T-cell (primary cell): ENCODE results near the gene ZNF614. TPM values are rescaled to one million over a fixed set of nuclear protein-coding genes. Genes with fewer than 3 reads are reported as not detected.
"Not testable (repeated sequence)": the region's sequence is repeated elsewhere in the genome, so short reads cannot be mapped to it uniquely, and the experiment has no call there.

Source experiments
- ATAC-seq, 4 experiments: fragments of 200-7000 bp in 3 of 4; fragments of 150-1000 bp in 1 of 4; cut with Tn5 transposase; replicated peaks in 1 of 4; 1 replicate in 3 of 4; 2 replicates in 1 of 4; pipeline ENCODE4 v1.10.0; 2021; ENCODE audit warnings: moderate library complexity in 3 of 4, mild to moderate bottlenecking in 2 of 4, moderate number of reproducible peaks in 1 of 4
- CTCF ChIA-PET, 2 donors: fragments of 300-600 bp; sonication (Branson Sonifier 250); formaldehyde crosslinking; loops; one replicate each; lab custom pipeline; 2022; ENCODE audit warnings: antibody characterized with exemption in 2 of 2; lab: Charles Lee
- POLR2A ChIA-PET, 2 donors: fragments of 300-600 bp; sonication (Branson Sonifier 250); formaldehyde crosslinking; loops; one replicate each; lab custom pipeline; 2022; ENCODE audit warnings: antibody characterized with exemption in 2 of 2; lab: Charles Lee
- DNase-seq, 35 experiments: peaks; one replicate each; pipeline versions ENCODE4 v3.0.0 to v3.0.0-alpha.2; 2013 to 2023
- H3K27ac ChIP-seq: one replicate; pipeline ENCODE4 v1.5.1; 2013; ENCODE audit warnings: low read length
- H3K27me3 ChIP-seq, 2 experiments: replicated peaks in 1 of 2; 1 replicate in 1 of 2; 2 replicates in 1 of 2; pipeline versions ENCODE4 v1.6.1 to v1.7.0; 2013; ENCODE audit warnings: low read length in 1 of 2, mixed read lengths in 1 of 2; ENCODE audit not compliant: control insufficient read depth in 2 of 2, insufficient read depth in 2 of 2; ENCODE audit errors: extremely low read depth in 1 of 2
- H3K36me3 ChIP-seq, 2 donors: 1 replicate in 1 of 2; 2 replicates in 1 of 2; pipeline versions ENCODE4 v1.6.1 to v1.7.0; 2013; ENCODE audit warnings: low read length in 1 of 2; ENCODE audit not compliant: control insufficient read depth in 2 of 2, insufficient read depth in 1 of 2; ENCODE audit errors: extremely low read depth in 1 of 2
- H3K4me1 ChIP-seq, 2 experiments: 1 replicate in 1 of 2; 2 replicates in 1 of 2; pipeline versions ENCODE4 v1.6.1 to v1.7.0; 2013; ENCODE audit warnings: low read length in 2 of 2, mixed read lengths in 1 of 2; ENCODE audit not compliant: insufficient read depth in 2 of 2, control insufficient read depth in 1 of 2; ENCODE audit errors: extremely low read depth in 1 of 2
- H3K4me3 ChIP-seq, 2 donors: 1 replicate in 1 of 2; 2 replicates in 1 of 2; pipeline versions ENCODE4 v1.5.1 to v1.7.0; 2013; ENCODE audit warnings: mild to moderate bottlenecking in 2 of 2, low read length in 1 of 2, moderate library complexity in 1 of 2; ENCODE audit not compliant: control insufficient read depth in 1 of 2; ENCODE audit errors: extremely low read depth in 1 of 2
- H3K9me3 ChIP-seq: 2 replicates; pipeline ENCODE4 v1.7.0; 2013
- H3K27ac Mint-ChIP-seq, 2 donors: one replicate each; pipeline ENCODE4 v1.8.0; 2020 to 2021; ENCODE audit warnings: mild to moderate bottlenecking in 2 of 2, mixed read lengths in 2 of 2
- H3K27me3 Mint-ChIP-seq, 2 donors: one replicate each; pipeline ENCODE4 v1.8.0; 2021 to 2022; ENCODE audit warnings: mixed read lengths in 2 of 2
- H3K36me3 Mint-ChIP-seq: one replicate; pipeline ENCODE4 v1.8.0; 2021; ENCODE audit warnings: mixed read lengths
- H3K4me1 Mint-ChIP-seq, 3 donors: one replicate each; pipeline ENCODE4 v1.8.0; 2020 to 2022; ENCODE audit warnings: mixed read lengths in 3 of 3, mild to moderate bottlenecking in 1 of 3
- H3K4me3 Mint-ChIP-seq, 3 donors: one replicate each; pipeline ENCODE4 v1.8.0; 2020 to 2022; ENCODE audit warnings: mild to moderate bottlenecking in 3 of 3, mixed read lengths in 3 of 3, moderate library complexity in 3 of 3
- H3K9me3 Mint-ChIP-seq, 3 donors: one replicate each; pipeline ENCODE4 v1.8.0; 2020 to 2022; ENCODE audit warnings: mixed read lengths in 3 of 3
- WGBS: methylation state at CpG from one replicate; pipeline ENCODE4 v1.1.5; 2013; ENCODE audit warnings: missing lambda C conversion rate; ENCODE audit not compliant: insufficient coverage; 5-methylcytosine and 5-hydroxymethylcytosine counted together
- total RNA-seq, 35 experiments: library from RNA in 6 of 35; stranded (reverse) in 6 of 35; fragments of 120-200 nt in 1 of 35; gene quantifications; one replicate each; pipeline versions ENCODE4 v1.2.1 to v1.2.4 and lab custom pipeline; 2013 to 2026

Gene ZNF614
- total RNA-seq, 5 donors from 2014 or later (not counting 1 experiment from before 2014, with no cell fraction given): 7.5 to 10.1 (median 9.2) TPM

GRCh38 chr19:51980116-51980736 lies 48.0 kb downstream of the ZNF614 start:
- Mint-ChIP-seq H3K27ac (no peak overlapping the region), H3K27me3 (no peaks in the 10 kb centered on the region), H3K4me3 (no peak overlapping the region), H3K36me3 (peaks cover 87% of the 10 kb centered on the region), H3K9me3 (peaks cover 3 to 78% (median 63%) of the 10 kb centered on the region in 3 donors), H3K4me1 (peaks cover 3 to 18% (median 12%) of the 10 kb centered on the region in 3 donors)
- Histone ChIP-seq H3K36me3 (peaks cover 0 to 21% of the 10 kb centered on the region in 2 donors), H3K27me3 (no peaks in the 10 kb centered on the region), H3K4me3 (no peak overlapping the region), H3K27ac (no peak overlapping the region), H3K4me1 (no peaks in the 10 kb centered on the region), H3K9me3 (peaks cover 18% of the 10 kb centered on the region)
- DNase-seq: no peak
- ChIA-PET POLR2A (no interaction called here), CTCF (no interaction called here)
- WGBS: no CpG with 5 or more reads among the region's 6 CpGs
- ATAC-seq: no peak

DNA sequence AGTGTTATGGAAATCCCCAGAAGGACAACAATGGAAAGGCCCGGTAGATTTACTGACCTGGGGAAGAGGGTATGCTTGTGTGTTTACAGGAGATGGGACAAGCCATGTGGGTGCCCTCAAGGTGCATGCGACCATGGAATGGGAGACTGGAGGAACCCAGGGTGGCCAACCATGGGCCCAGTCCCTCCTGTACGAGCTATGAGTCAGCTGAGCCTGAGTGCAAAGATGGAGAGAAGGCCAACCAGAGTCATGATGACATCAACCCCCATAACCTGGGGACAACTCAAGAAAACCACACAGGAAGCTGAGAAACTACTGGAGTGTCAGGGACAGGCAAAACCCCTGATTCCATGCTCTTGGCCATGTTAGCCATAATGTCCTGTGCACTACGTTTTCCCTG lies 49.3 kb downstream of the ZNF614 start:
- Mint-ChIP-seq H3K27me3 (no peaks in the 10 kb centered on the region), H3K27ac (no peak overlapping the region), H3K4me1 (peaks cover 0 to 11% (median 8%) of the 10 kb centered on the region in 3 donors), H3K9me3 (peaks cover 3 to 80% (median 65%) of the 10 kb centered on the region in 3 donors), H3K36me3 (peaks cover 94% of the 10 kb centered on the region), H3K4me3 (no peak overlapping the region)
- Histone ChIP-seq H3K36me3 (peaks cover under 1 to 31% of the 10 kb centered on the region in 2 donors), H3K27me3 (no peaks in the 10 kb centered on the region), H3K4me1 (no peaks in the 10 kb centered on the region), H3K27ac (no peak overlapping the region), H3K9me3 (peaks cover 14% of the 10 kb centered on the region), H3K4me3 (no peak overlapping the region)
- WGBS: 94% methylated on average over 4 of the region's 4 CpGs
- ATAC-seq (no peak), DNase-seq (no peak)
- POLR2A ChIA-PET: no interaction called here
- CTCF ChIA-PET: no interaction called here

- POLR2A ChIA-PET: no interaction called here
- DNase-seq: no peak
- Mint-ChIP-seq H3K36me3 (peaks cover 94% of the 10 kb centered on the region), H3K27ac (no peak overlapping the region), H3K27me3 (no peaks in the 10 kb centered on the region), H3K9me3 (peaks cover 9 to 74% (median 60%) of the 10 kb centered on the region in 3 donors), H3K4me3 (no peak overlapping the region), H3K4me1 (peaks cover 0 to 2% (median 2%) of the 10 kb centered on the region in 3 donors)
- H3K4me1 ChIP-seq: no peaks in the 10 kb centered on the region
- no peaks in the 10 kb centered on the region for H3K27me3 ChIP-seq
- no peak for ATAC-seq
- H3K36me3 ChIP-seq: peaks cover 9 to 39% of the 10 kb centered on the region in 2 donors
- H3K27ac ChIP-seq: no peak overlapping the region
- 87% methylated on average over 6 of the region's 7 CpGs for WGBS
- peaks cover 18% of the 10 kb centered on the region for H3K9me3 ChIP-seq
- H3K4me3 ChIP-seq: no peak overlapping the region
- CTCF ChIA-PET: no interaction called here
Measured at GRCh38 chr19:51977346-51977745, 50.8 kb downstream of the ZNF614 start.

DNA sequence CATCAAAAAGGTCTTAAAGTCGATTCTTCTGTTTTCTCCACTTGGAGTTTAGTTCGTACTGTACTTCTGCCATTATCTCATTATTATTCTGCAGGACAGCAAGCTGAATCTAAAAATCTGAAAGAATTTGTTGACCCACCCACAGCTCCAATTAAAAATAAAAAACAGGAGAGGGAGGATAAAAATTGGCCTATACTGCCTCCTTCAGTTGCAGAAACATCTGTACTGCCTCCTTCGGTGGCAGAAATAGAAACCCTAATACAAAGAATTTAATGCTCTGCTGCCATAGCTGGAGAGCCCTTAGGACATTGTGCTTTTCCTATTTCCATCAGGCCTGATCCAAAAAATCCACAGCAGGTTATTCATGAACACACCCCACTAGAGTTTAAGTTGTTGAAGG lies 51.3 kb downstream of the ZNF614 start:
- ATAC-seq (no peak), DNase-seq (no peak)
- H3K27me3 Mint-ChIP-seq: no peaks in the 10 kb centered on the region
- POLR2A ChIA-PET: no interaction called here
- H3K4me3 Mint-ChIP-seq: no peak overlapping the region
- Histone ChIP-seq H3K27me3 (no peaks in the 10 kb centered on the region), H3K9me3 (peaks cover 22% of the 10 kb centered on the region), H3K4me1 (no peaks in the 10 kb centered on the region), H3K36me3 (peaks cover 11 to 42% of the 10 kb centered on the region in 2 donors), H3K27ac (no peak overlapping the region), H3K4me3 (no peak overlapping the region)
- peaks cover 0 to 2% (median 2%) of the 10 kb centered on the region in 3 donors for H3K4me1 Mint-ChIP-seq
- peaks cover 12 to 74% (median 62%) of the 10 kb centered on the region in 3 donors for H3K9me3 Mint-ChIP-seq
- CTCF ChIA-PET: no interaction called here
- H3K27ac Mint-ChIP-seq: no peak overlapping the region
- peaks cover 96% of the 10 kb centered on the region for H3K36me3 Mint-ChIP-seq
- no CpG with 5 or more reads among the region's 3 CpGs for WGBS

DNA sequence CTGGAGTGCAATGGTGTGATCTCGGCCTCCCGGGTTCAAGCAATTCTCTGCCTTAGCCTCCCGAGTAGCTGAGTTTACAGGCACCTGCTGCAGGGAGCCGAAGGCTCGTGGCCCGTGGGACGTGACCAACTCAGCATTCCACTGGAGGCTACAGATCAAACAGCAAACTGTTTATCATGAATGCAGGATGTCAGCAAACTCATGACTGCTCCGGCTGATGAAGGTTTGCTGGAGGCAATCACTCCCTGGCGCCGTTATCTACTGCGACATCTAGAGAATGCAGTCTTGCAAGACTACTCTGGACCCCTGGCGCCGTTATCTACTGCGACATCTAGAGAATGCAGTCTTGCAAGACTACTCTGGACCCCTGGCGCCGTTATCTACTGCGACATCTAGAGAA lies 52.4 kb downstream of the ZNF614 start:
- 98% methylated on average over 8 of the region's 17 CpGs for WGBS
- POLR2A ChIA-PET: interaction anchor here in 1 of 2 donors (0.6 kb wide), 1 partner anchor 77 kb away, joined by 3 read pairs; no protein-coding TSS in a partner anchor
- Histone ChIP-seq H3K36me3 (peaks cover 18 to 48% of the 10 kb centered on the region in 2 donors), H3K4me3 (peak overlapping the region in 1 of 2 donors; percentile 8), H3K9me3 (peaks cover 25% of the 10 kb centered on the region)
- H3K4me3 Mint-ChIP-seq, H3K27me3 Mint-ChIP-seq, H3K27ac Mint-ChIP-seq, CTCF ChIA-PET, H3K27ac ChIP-seq, H3K4me1 ChIP-seq, ATAC-seq, DNase-seq, H3K27me3 ChIP-seq, H3K4me1 Mint-ChIP-seq: not testable (repeated sequence)
- Mint-ChIP-seq H3K9me3 (peaks cover 11 to 74% (median 67%) of the 10 kb centered on the region in 3 donors), H3K36me3 (peaks cover 96% of the 10 kb centered on the region)

GRCh38 chr19:51971624-51972023 lies 56.6 kb downstream of the ZNF614 start:
- H3K4me3 ChIP-seq: peak overlapping the region in 1 of 2 donors; percentile 54
- H3K36me3 ChIP-seq: peaks cover 37 to 73% of the 10 kb centered on the region in 2 donors
- whole genome bisulfite sequencing: 100% methylated on average over 3 of the region's 4 CpGs
- no peaks in the 10 kb centered on the region for H3K27me3 ChIP-seq
- Mint-ChIP-seq H3K4me3 (no peak overlapping the region), H3K36me3 (peaks cover 88% of the 10 kb centered on the region), H3K9me3 (peaks cover 24 to 60% (median 50%) of the 10 kb centered on the region in 3 donors), H3K27ac (no peak overlapping the region), H3K27me3 (no peaks in the 10 kb centered on the region), H3K4me1 (no peaks in the 10 kb centered on the region)
- peaks cover 48% of the 10 kb centered on the region for H3K9me3 ChIP-seq
- ATAC-seq (no peak), DNase-seq (peak in 8 of 35 experiments; percentile 3 to 42 (median 11))
- ChIA-PET CTCF (no interaction called here), POLR2A (no interaction called here)
- no peak overlapping the region for H3K27ac ChIP-seq
- no peaks in the 10 kb centered on the region for H3K4me1 ChIP-seq
